Loucy (cell line): Measurements from ENCODE around the gene SLC38A10.

Source experiments
- H2AFZ ChIP-seq: fragments of 200-600 bp; sonication (generic); 2 replicates; pipeline ENCODE4 v1.6.0; 2016; ENCODE audit warnings: antibody characterized with exemption, mild to moderate bottlenecking, low read length, moderate library complexity
- H3F3A ChIP-seq: fragments of 200-600 bp; 2 replicates; pipeline ENCODE4 v1.6.0; 2016; ENCODE audit warnings: antibody characterized with exemption, low read depth, mild to moderate bottlenecking
- H3K27me3 ChIP-seq: fragments of 200-600 bp; sonication (generic); 2 replicates; pipeline ENCODE4 v1.6.1; 2014; ENCODE audit warnings: low read length, mild to moderate bottlenecking; ENCODE audit not compliant: insufficient read depth, poor library complexity, severe bottlenecking
- H3K36me3 ChIP-seq: fragments of 200-600 bp; sonication (generic); 2 replicates; pipeline ENCODE4 v1.6.1; 2016; ENCODE audit warnings: low read length; ENCODE audit not compliant: insufficient read depth
- H3K4me1 ChIP-seq: fragments of 200-600 bp; sonication (generic); 2 replicates; pipeline ENCODE4 v1.5.1; 2014; ENCODE audit warnings: low read length, mild to moderate bottlenecking; ENCODE audit not compliant: insufficient read depth, poor library complexity, severe bottlenecking
- H3K4me2 ChIP-seq: fragments of 200-600 bp; sonication (generic); 2 replicates; pipeline ENCODE4 v1.6.0; 2014; ENCODE audit warnings: antibody characterized with exemption, low read length, low read depth, mild to moderate bottlenecking; ENCODE audit not compliant: poor library complexity, severe bottlenecking
- H3K4me3 ChIP-seq: fragments of 200-600 bp; sonication (generic); 2 replicates; pipeline ENCODE4 v1.5.1; 2014; ENCODE audit warnings: low read length, mild to moderate bottlenecking, mixed read lengths; ENCODE audit not compliant: poor library complexity, severe bottlenecking
- H3K79me2 ChIP-seq: fragments of 200-600 bp; sonication (generic); 2 replicates; pipeline ENCODE4 v1.6.1; 2014; ENCODE audit warnings: low read length; ENCODE audit not compliant: insufficient read depth
- H3K9ac ChIP-seq: fragments of 200-600 bp; sonication (generic); 2 replicates; pipeline ENCODE4 v1.6.0; 2014; ENCODE audit warnings: mild to moderate bottlenecking, low read depth, low read length, moderate library complexity; ENCODE audit not compliant: poor library complexity, severe bottlenecking
- H3K9me2 ChIP-seq: fragments of 200-600 bp; sonication (generic); replicated peaks from 2 replicates; pipeline ENCODE4 v1.6.1; 2016; ENCODE audit warnings: low read depth, low read length, mixed read lengths
- H3K9me3 ChIP-seq: fragments of 200-600 bp; sonication (generic); 2 replicates; pipeline ENCODE4 v1.6.1; 2014; ENCODE audit warnings: mild to moderate bottlenecking, antibody characterized with exemption, low read length, low read depth; ENCODE audit not compliant: insufficient read depth
- H4K20me1 ChIP-seq: fragments of 200-600 bp; sonication (generic); 2 replicates; pipeline ENCODE4 v1.6.0; 2014; ENCODE audit warnings: antibody characterized with exemption, low read length, mild to moderate bottlenecking; ENCODE audit not compliant: insufficient read depth, poor library complexity, severe bottlenecking
- EZH2phosphoT487 ChIP-seq: fragments of 200-600 bp; IDR thresholded peaks from 2 replicates; pipeline ENCODE4 v1.6.1; 2018; ENCODE audit warnings: antibody characterized with exemption, mild to moderate bottlenecking, moderate library complexity, borderline replicate concordance
- TF ChIP-seq, protein P1 (sequence below): fragments of 200-600 bp; sonication (generic); conservative IDR thresholded peaks from 2 replicates; pipeline ENCODE4 v1.5.1; 2014; ENCODE audit warnings: mild to moderate bottlenecking, antibody characterized with exemption, low read length

The SLC38A10 gene

DNA sequence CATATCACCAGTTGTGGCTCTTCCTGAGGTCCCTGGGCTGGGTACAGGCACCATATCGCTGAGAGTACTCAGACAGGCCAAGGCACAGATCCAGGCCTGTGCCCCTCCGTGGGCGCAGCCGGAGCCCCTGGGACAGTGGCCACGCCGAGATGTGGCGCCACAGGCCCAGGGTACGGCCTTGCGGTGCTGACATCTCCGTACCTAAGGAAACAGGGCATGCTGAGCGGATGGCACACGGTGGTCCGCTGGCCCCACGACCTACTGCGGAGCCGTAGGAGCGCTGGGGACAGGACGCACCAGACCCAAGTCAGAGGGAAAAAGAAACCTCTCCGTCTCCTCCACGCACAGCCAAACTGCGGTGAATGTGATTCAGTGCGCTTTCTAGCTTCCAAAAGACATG, 29.5 kb downstream of the SLC38A10 start:
- Histone ChIP-seq H3K27me3 (no peaks in the 10 kb centered on the region), H3K36me3 (peaks cover 40% of the 10 kb centered on the region; the same call in 1 of the 2 replicates), H3K4me1 (peaks cover 7% of the 10 kb centered on the region), H3K4me3 (no peak overlapping the region), H3K79me2 (no peaks in the 10 kb centered on the region; the same call in 1 of the 2 replicates), H3F3A (no peaks in the 10 kb centered on the region), H3K9ac (no peak overlapping the region), H3K9me3 (no peaks in the 10 kb centered on the region), H4K20me1 (no peaks in the 10 kb centered on the region), H3K9me2 (no peaks in the 10 kb centered on the region), H2AFZ (no peak overlapping the region), H3K4me2 (no peak overlapping the region)
- TF ChIP-seq, protein P1, sequence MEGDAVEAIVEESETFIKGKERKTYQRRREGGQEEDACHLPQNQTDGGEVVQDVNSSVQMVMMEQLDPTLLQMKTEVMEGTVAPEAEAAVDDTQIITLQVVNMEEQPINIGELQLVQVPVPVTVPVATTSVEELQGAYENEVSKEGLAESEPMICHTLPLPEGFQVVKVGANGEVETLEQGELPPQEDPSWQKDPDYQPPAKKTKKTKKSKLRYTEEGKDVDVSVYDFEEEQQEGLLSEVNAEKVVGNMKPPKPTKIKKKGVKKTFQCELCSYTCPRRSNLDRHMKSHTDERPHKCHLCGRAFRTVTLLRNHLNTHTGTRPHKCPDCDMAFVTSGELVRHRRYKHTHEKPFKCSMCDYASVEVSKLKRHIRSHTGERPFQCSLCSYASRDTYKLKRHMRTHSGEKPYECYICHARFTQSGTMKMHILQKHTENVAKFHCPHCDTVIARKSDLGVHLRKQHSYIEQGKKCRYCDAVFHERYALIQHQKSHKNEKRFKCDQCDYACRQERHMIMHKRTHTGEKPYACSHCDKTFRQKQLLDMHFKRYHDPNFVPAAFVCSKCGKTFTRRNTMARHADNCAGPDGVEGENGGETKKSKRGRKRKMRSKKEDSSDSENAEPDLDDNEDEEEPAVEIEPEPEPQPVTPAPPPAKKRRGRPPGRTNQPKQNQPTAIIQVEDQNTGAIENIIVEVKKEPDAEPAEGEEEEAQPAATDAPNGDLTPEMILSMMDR = no peak
- TF ChIP-seq EZH2phosphoT487 = no peak

DNA sequence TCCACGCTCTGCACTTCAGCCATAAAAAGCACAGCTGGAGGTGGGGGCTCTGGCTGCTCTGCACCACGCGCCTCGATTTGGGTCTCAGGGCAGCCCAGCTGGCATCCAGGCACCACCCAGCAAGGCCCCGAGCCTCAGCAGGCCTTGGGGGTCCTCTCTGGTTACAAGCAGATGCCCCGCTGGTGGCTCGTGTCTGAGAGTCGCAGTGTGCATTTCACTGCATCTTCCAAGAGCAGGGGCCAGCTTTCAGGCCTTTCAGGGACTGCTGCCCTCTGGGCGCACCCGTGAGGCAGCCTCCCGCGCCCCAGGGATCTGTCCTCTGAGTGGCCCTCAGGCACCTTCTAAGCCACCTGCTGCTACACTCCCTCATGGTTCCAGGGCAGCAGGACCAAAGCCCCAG, 30.5 kb downstream of the SLC38A10 start:
- Histone ChIP-seq H3F3A (no peaks in the 10 kb centered on the region), H3K4me1 (no peaks in the 10 kb centered on the region), H4K20me1 (no peaks in the 10 kb centered on the region), H3K4me2 (no peak overlapping the region), H3K4me3 (no peak overlapping the region), H3K9me2 (no peaks in the 10 kb centered on the region), H3K27me3 (no peaks in the 10 kb centered on the region), H3K36me3 (peaks cover 40% of the 10 kb centered on the region; the same call in 1 of the 2 replicates), H3K9me3 (no peaks in the 10 kb centered on the region), H3K9ac (no peak overlapping the region), H3K79me2 (no peaks in the 10 kb centered on the region; the same call in 1 of the 2 replicates), H2AFZ (no peak overlapping the region)
- TF ChIP-seq EZH2phosphoT487 = no peak
- TF ChIP-seq, protein P1 = no peak

DNA sequence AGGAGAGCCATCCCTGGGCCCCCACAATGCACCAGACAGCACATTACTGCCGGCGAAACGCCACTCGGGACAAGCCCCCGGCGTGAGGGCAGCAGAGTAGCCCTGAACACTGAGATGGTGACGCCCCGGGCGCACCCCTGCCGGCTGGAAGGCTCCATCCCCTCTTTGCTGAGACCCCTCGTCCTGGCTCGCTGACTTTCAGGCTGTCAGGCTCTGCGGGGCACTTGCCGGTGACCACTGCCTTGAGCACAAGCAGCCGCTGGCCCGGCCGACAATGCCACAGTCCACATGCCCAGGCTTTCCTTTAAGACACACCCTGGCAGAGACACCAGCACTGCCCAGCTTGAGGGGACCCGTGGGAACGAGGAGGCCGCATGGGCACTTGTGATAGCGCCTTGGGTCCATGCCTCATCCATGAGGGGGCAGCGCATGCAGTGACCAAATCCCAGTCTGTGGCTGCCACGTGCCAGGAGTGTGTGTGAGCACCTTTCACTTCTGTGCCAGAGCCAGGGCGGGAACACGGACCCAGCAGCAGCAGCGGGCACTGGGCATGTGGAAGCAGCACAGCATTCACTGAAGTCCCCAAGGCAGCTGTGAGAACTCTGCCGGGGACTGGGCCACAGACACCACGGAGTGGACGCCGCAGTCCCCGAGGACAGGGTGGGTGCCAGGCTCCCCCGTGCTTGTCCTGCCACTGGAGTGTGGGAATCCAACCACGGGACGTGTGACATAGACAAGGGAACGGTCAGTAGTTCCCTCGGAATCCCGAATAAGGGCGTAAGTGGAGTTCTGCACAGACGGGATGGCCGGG, 31.5 kb downstream of the SLC38A10 start:
- Histone ChIP-seq H3K36me3 (peaks cover 42% of the 10 kb centered on the region; the same call in 1 of the 2 replicates), H3K9me3 (no peaks in the 10 kb centered on the region), H4K20me1 (no peaks in the 10 kb centered on the region), H3K9ac (no peak overlapping the region), H3K79me2 (no peaks in the 10 kb centered on the region; the same call in 1 of the 2 replicates), H3K4me2 (no peak overlapping the region), H2AFZ (no peak overlapping the region), H3F3A (no peaks in the 10 kb centered on the region), H3K9me2 (no peaks in the 10 kb centered on the region), H3K27me3 (no peaks in the 10 kb centered on the region), H3K4me1 (no peaks in the 10 kb centered on the region), H3K4me3 (no peak overlapping the region)
- TF ChIP-seq, protein P1 = no peak
- no peak for TF ChIP-seq EZH2phosphoT487
